Endothelial cell of umbilical vein (primary cell): ENCODE measurements around the gene TMPRSS12. TPM values are rescaled to one million over a fixed set of nuclear protein-coding genes. Genes with fewer than 3 reads are reported as not detected.
"Not testable (repeated sequence)": the region's sequence is repeated elsewhere in the genome, so short reads cannot be mapped to it uniquely, and the experiment has no call there.

Experiments used
- BruUV-seq: library from RNA; stranded (reverse); fragments of 400-500 nt; replicated peaks from 2 replicates; lab custom pipeline; 2021; lab: Mats Ljungman, UMichigan
- CTCF ChIA-PET: fragments of 300-600, 350-600 bp; sonication (Branson Sonifier 250); formaldehyde crosslinking; loops from one replicate; lab custom pipeline; 2021; ENCODE audit warnings: antibody characterized with exemption, inconsistent platforms; lab: Charles Lee
- POLR2A ChIA-PET: fragments of 300-600, 350-600 bp; sonication (Branson Sonifier 250); formaldehyde crosslinking; loops from one replicate; lab custom pipeline; 2021; ENCODE audit warnings: antibody characterized with exemption, inconsistent platforms; lab: Charles Lee
- DNase-seq: peaks from one replicate; pipeline ENCODE4 v3.0.0-alpha.2; 2011; ENCODE audit warnings: low read depth, low spot score
- FAIRE-seq: peaks from 2 replicates; lab custom pipeline; 2011; peaks lifted over from hg19 to GRCh38; lab: Jason Lieb, UNC
- H2AFZ ChIP-seq: 2 replicates; pipeline ENCODE4 v1.6.0; 2012; ENCODE audit warnings: low read depth, low read length, control low read depth, inconsistent platforms
- H3K27ac ChIP-seq: 2 replicates; pipeline ENCODE4 v1.5.1; 2011; ENCODE audit warnings: low read depth, mild to moderate bottlenecking, control low read depth, low read length, moderate library complexity; ENCODE audit not compliant: insufficient read depth
- H3K27me3 ChIP-seq, 2 experiments: 2 replicates each; pipeline versions ENCODE4 v1.6.0 to v1.6.1; 2011; ENCODE audit warnings: low read length in 2 of 2, mixed read lengths in 1 of 2; ENCODE audit not compliant: control insufficient read depth in 2 of 2, insufficient read depth in 2 of 2
- H3K36me3 ChIP-seq, 2 experiments: 2 replicates in 1 of 2; 3 replicates in 1 of 2; pipeline ENCODE4 v1.5.1; 2011; ENCODE audit warnings: low read length in 2 of 2, mild to moderate bottlenecking in 1 of 2, moderate library complexity in 1 of 2; ENCODE audit not compliant: control insufficient read depth in 2 of 2, insufficient read depth in 2 of 2; ENCODE audit errors: extremely low read depth in 1 of 2
- H3K4me1 ChIP-seq: 3 replicates; pipeline ENCODE4 v1.5.1; 2011; ENCODE audit warnings: mild to moderate bottlenecking, low read length; ENCODE audit not compliant: control insufficient read depth, insufficient read depth; ENCODE audit errors: extremely low read depth
- H3K4me2 ChIP-seq: 2 replicates; pipeline ENCODE4 v1.6.1; 2011; ENCODE audit warnings: low read length, control low read depth, mixed read lengths; ENCODE audit not compliant: insufficient read depth
- H3K4me3 ChIP-seq, 3 experiments: fragments of 200-600 bp in 1 of 3; sonication (generic), shearing (Covaris generic) in 1 of 3; replicated peaks in 1 of 3; 2 replicates each; pipeline ENCODE4 v1.5.1; 2011 to 2016; ENCODE audit warnings: control low read depth in 3 of 3, low read length in 3 of 3, mild to moderate bottlenecking in 2 of 3, inconsistent platforms in 1 of 3, low read depth in 1 of 3, moderate library complexity in 1 of 3; ENCODE audit not compliant: insufficient read depth in 1 of 3
- H3K79me2 ChIP-seq: 2 replicates; pipeline ENCODE4 v1.6.0; 2012; ENCODE audit warnings: low read length, inconsistent platforms; ENCODE audit not compliant: control insufficient read depth, insufficient read depth
- H3K9ac ChIP-seq: replicated peaks from 2 replicates; pipeline ENCODE3; 2011; ENCODE audit warnings: low read length, control low read depth; ENCODE audit not compliant: insufficient read depth; ENCODE audit errors: extremely low read depth
- H3K9me1 ChIP-seq: replicated peaks from 3 replicates; pipeline ENCODE4 v1.6.0; 2011; ENCODE audit warnings: mild to moderate bottlenecking, low read length; ENCODE audit not compliant: control insufficient read depth, insufficient read depth; ENCODE audit errors: extremely low read depth
- H3K9me3 ChIP-seq: replicated peaks from 2 replicates; pipeline ENCODE4 v1.5.1; 2012; ENCODE audit warnings: low read length, inconsistent platforms; ENCODE audit not compliant: control insufficient read depth, insufficient read depth
- H4K20me1 ChIP-seq: replicated peaks from 2 replicates; pipeline ENCODE3; 2011; ENCODE audit warnings: mild to moderate bottlenecking, low read length; ENCODE audit not compliant: control insufficient read depth, insufficient read depth; ENCODE audit errors: extremely low read depth
- CTCF ChIP-seq, 2 donors: IDR thresholded peaks; 1 replicate in 1 of 2; 2 replicates in 1 of 2; pipeline ENCODE4 v1.5.1; 2011; ENCODE audit warnings: low read length in 2 of 2, mild to moderate bottlenecking in 2 of 2, moderate library complexity in 2 of 2, control low read depth in 1 of 2, inconsistent platforms in 1 of 2, low read depth in 1 of 2; ENCODE audit not compliant: insufficient read depth in 1 of 2; ENCODE audit errors: extremely low read depth in 1 of 2
- EZH2 ChIP-seq: IDR thresholded peaks from 2 replicates; pipeline ENCODE4 v1.6.1; 2012; ENCODE audit warnings: borderline replicate concordance, low read depth, mild to moderate bottlenecking, moderate library complexity, low read length, inconsistent platforms; ENCODE audit not compliant: severe bottlenecking
- FOS ChIP-seq: IDR thresholded peaks from 2 replicates; pipeline ENCODE4 v1.6.1; 2011; ENCODE audit warnings: mild to moderate bottlenecking, low read length, moderate library complexity, borderline replicate concordance; ENCODE audit not compliant: insufficient read depth
- GATA2 ChIP-seq: IDR thresholded peaks from 2 replicates; pipeline ENCODE4 v1.7.0; 2011; ENCODE audit warnings: low read depth, mild to moderate bottlenecking, moderate library complexity, mixed read lengths, low read length; ENCODE audit not compliant: insufficient read length, insufficient read depth
- JUN ChIP-seq: IDR thresholded peaks from 2 replicates; pipeline ENCODE4 v1.6.1; 2011; ENCODE audit warnings: borderline replicate concordance, low read depth; ENCODE audit not compliant: insufficient read length, insufficient read depth
- MAX ChIP-seq: IDR thresholded peaks from 2 replicates; pipeline ENCODE4 v1.6.1; 2011; ENCODE audit not compliant: insufficient read depth, insufficient read length
- MYC ChIP-seq: IDR thresholded peaks from one replicate; pipeline ENCODE4 v1.6.1; 2011; ENCODE audit warnings: mild to moderate bottlenecking, low read depth, low read length
- POLR2A ChIP-seq: IDR thresholded peaks from 2 replicates; pipeline ENCODE4 v1.6.1; 2012; ENCODE audit warnings: low read depth, mild to moderate bottlenecking, control low read depth, low read length
- POLR2AphosphoS5 ChIP-seq: IDR thresholded peaks from 2 replicates; pipeline ENCODE4 v1.6.1; 2012; ENCODE audit warnings: low read depth, mild to moderate bottlenecking, control low read depth, low read length, moderate library complexity; ENCODE audit not compliant: insufficient read depth
- dilution Hi-C: fragments of 300-500 bp; cut with MboI; formaldehyde crosslinking; loops from one replicate; pipeline ENCODE4 v1.15.0; 2019; ENCODE audit warnings: low sequenced_read_pairs; ENCODE audit not compliant: extremely low pct_ligation_motif_present
- intact Hi-C: fragments of 100-400 bp; cut with micrococcal nuclease; formaldehyde crosslinking; loops from one replicate; pipeline ENCODE4 v1.10.0; 2022
- polyA plus RNA-seq, 4 experiments: library from polyadenylated mRNA; depleted of rRNA in 3 of 4; stranded (reverse) in 3 of 4; unstranded in 1 of 4; fragments of >200 nt; gene quantifications; 2 replicates each; pipeline versions ENCODE4 v1.2.1 to v1.2.3, GENCODE V29; 2011 to 2012; ENCODE audit warnings: missing spikeins in 1 of 4
- total RNA-seq: library from RNA; stranded (reverse); gene quantifications from 2 replicates; pipeline ENCODE4 v1.2.3, GENCODE V29; 2021

TMPRSS12 gene
- total and polyA plus RNA-seq, 2 donors (not counting 3 experiments of a cell fraction or from before 2014, with no cell fraction given) = not detected

- H3K9me1 ChIP-seq = no peaks in the 10 kb centered on the region
- POLR2A ChIA-PET = no interaction called here
- CTCF ChIA-PET = no interaction called here
- no peaks in the 10 kb centered on the region for H3K27me3 ChIP-seq
- intact Hi-C loops = no loop called here
- DNase-seq = no peak
- no peaks in the 10 kb centered on the region for H3K36me3 ChIP-seq
- H3K4me2 ChIP-seq = no peak overlapping the region
- H3K4me3 ChIP-seq = no peak overlapping the region
- no peak overlapping the region for H2AFZ ChIP-seq
- no peak for TF ChIP-seq POLR2A
- no peak for TF ChIP-seq EZH2
- no peak overlapping the region for H3K9ac ChIP-seq
- H4K20me1 ChIP-seq = no peaks in the 10 kb centered on the region
- dilution Hi-C loops = no loop called here
- no peaks in the 10 kb centered on the region for H3K4me1 ChIP-seq
- FAIRE-seq = no peak
- no TSS peak for BruUV-seq
- no peaks in the 10 kb centered on the region for H3K79me2 ChIP-seq
- H3K27ac ChIP-seq = no peak overlapping the region
- H3K9me3 ChIP-seq = no peaks in the 10 kb centered on the region
Observed at GRCh38 chr12:50894241-50894640, 51.5 kb downstream of the TMPRSS12 start.

- DNase-seq (no peak), FAIRE-seq (no peak)
- H3K4me3 ChIP-seq = no peak overlapping the region
- no peaks in the 10 kb centered on the region for H3K9me3 ChIP-seq
- no peaks in the 10 kb centered on the region for H3K9me1 ChIP-seq
- H3K79me2 ChIP-seq = no peaks in the 10 kb centered on the region
- POLR2A ChIA-PET = no interaction called here
- H2AFZ ChIP-seq = no peak overlapping the region
- intact Hi-C loops = no loop called here
- H3K27me3 ChIP-seq = no peaks in the 10 kb centered on the region
- BruUV-seq = no TSS peak
- dilution Hi-C loops = no loop called here
- no peak overlapping the region for H3K4me2 ChIP-seq
- no peak overlapping the region for H3K9ac ChIP-seq
- no peaks in the 10 kb centered on the region for H3K36me3 ChIP-seq
- no peaks in the 10 kb centered on the region for H4K20me1 ChIP-seq
- CTCF ChIA-PET = no interaction called here
- no peaks in the 10 kb centered on the region for H3K4me1 ChIP-seq
- TF ChIP-seq CTCF (IDR thresholded peaks at IDR 0.05; ENCODE audit: extremely low read depth in 1 of 2, insufficient read depth in 1 of 2, low read depth in 1 of 2, low read length in 2 of 2) (no peak), POLR2A (no peak), POLR2AphosphoS5 (no peak), GATA2 (no peak), JUN (no peak), FOS (no peak), MYC (no peak), EZH2 (no peak), MAX (no peak)
- no peak overlapping the region for H3K27ac ChIP-seq
Observed at GRCh38 chr12:50901685-50902113, 59.0 kb downstream of the TMPRSS12 start.

GRCh38 chr12:50908479-50908878 is 65.8 kb downstream of the TMPRSS12 start:
- H3K4me2 ChIP-seq, H3K36me3 ChIP-seq, H3K9me1 ChIP-seq, H3K27me3 ChIP-seq, H3K4me3 ChIP-seq, H3K27ac ChIP-seq, FAIRE-seq, intact Hi-C loops, H4K20me1 ChIP-seq, H3K9ac ChIP-seq, H3K9me3 ChIP-seq, POLR2A ChIA-PET, H2AFZ ChIP-seq, H3K4me1 ChIP-seq, CTCF ChIA-PET, H3K79me2 ChIP-seq, DNase-seq, dilution Hi-C loops, BruUV-seq: not testable (repeated sequence)
